SK-N-MC (cell line): Measurements from ENCODE around the gene RNU4-1.

Experiments used
- EZH2 ChIP-seq: fragments of 200-600 bp; sonication (generic); IDR thresholded peaks from one replicate; pipeline ENCODE4 v1.6.1; 2017; ENCODE audit warnings: antibody characterized with exemption
- FOXP2 ChIP-seq: optimal IDR thresholded peaks from 2 replicates; pipeline ENCODE3; 2011; ENCODE audit warnings: mild to moderate bottlenecking, moderate library complexity; ENCODE audit not compliant: insufficient read depth; ENCODE audit errors: extremely low read length, control extremely low read depth
- POLR2AphosphoS5 ChIP-seq: IDR thresholded peaks from 2 replicates; pipeline ENCODE4 v1.6.1; 2012; ENCODE audit warnings: mild to moderate bottlenecking, low read depth, low read length, borderline replicate concordance

- no peak for TF ChIP-seq POLR2AphosphoS5
- TF ChIP-seq EZH2, result no peak
- no peak for TF ChIP-seq FOXP2
Measured at GRCh38 chr12:120266180-120266870, 26.7 kb downstream of the RNU4-1 start.
